Thyroid gland (tissue), 4 donors: ENCODE results near the gene PTPRT. TPM values are rescaled to one million over a fixed set of nuclear protein-coding genes. Genes with fewer than 3 reads are reported as not detected.

Experiments used
- DNase-seq, 2 donors: peaks; one replicate each; pipeline ENCODE4 v3.0.0-alpha.2; 2019
- H3K27ac ChIP-seq, 3 donors: fragments of 200-600 bp; sonication (generic); 1 replicate in 2 of 3; 2 replicates in 1 of 3; pipeline ENCODE4 v1.5.1; 2016 to 2019; ENCODE audit warnings: mild to moderate bottlenecking in 1 of 3, moderate library complexity in 1 of 3
- H3K27me3 ChIP-seq: fragments of 200-600 bp; sonication (generic); one replicate; pipeline ENCODE4 v1.5.1; 2019
- H3K36me3 ChIP-seq, 2 donors: fragments of 200-600 bp; sonication (generic); one replicate each; pipeline ENCODE4 v1.5.1; 2016 to 2019
- H3K4me1 ChIP-seq, 2 donors: fragments of 200-600 bp; sonication (generic); one replicate each; pipeline ENCODE4 v1.5.1; 2017 to 2019
- H3K4me3 ChIP-seq, 3 donors: fragments of 200-600 bp; sonication (generic); replicated peaks in 1 of 3; 1 replicate in 2 of 3; 2 replicates in 1 of 3; pipeline ENCODE4 v1.5.1; 2016; ENCODE audit warnings: mild to moderate bottlenecking in 1 of 3
- H3K9me3 ChIP-seq: fragments of 200-600 bp; sonication (generic); one replicate; pipeline ENCODE4 v1.5.1; 2017
- POLR2A ChIP-seq, 2 donors: fragments of 450-650 bp; IDR thresholded peaks; one replicate each; pipeline ENCODE4 v1.6.1; 2017; ENCODE audit warnings: antibody characterized with exemption in 2 of 2, mild to moderate bottlenecking in 2 of 2, moderate library complexity in 1 of 2
- WGBS, 2 donors: methylation state at CpG; one replicate each; pipeline ENCODE4 v1.1.5; 2017; 5-methylcytosine and 5-hydroxymethylcytosine counted together
- intact Hi-C: fragments of 100-400 bp; cut with DNase I; formaldehyde crosslinking; loops from one replicate; pipeline ENCODE4 v1.15.1; 2023
- total RNA-seq, 4 donors: library from RNA; depleted of rRNA; stranded (reverse); fragments of >200 nt; gene quantifications; one replicate each; pipeline ENCODE4 v1.2.3, GENCODE V29; 2016
- TF ChIP-seq, protein P1 (sequence below), 6 experiments: fragments of 200-600 bp in 3 of 6; fragments of 450-650 bp in 3 of 6; sonication (generic) in 3 of 6; IDR thresholded peaks; one replicate each; pipeline ENCODE4 v1.5.1; 2016 to 2019; ENCODE audit warnings: antibody characterized with exemption in 6 of 6, mild to moderate bottlenecking in 2 of 6, inconsistent platforms in 1 of 6, moderate library complexity in 1 of 6

PTPRT gene
- total RNA-seq, 4 donors from 2014 or later: 0.11 to 0.15 TPM; not detected in 2

- TF ChIP-seq POLR2A (IDR thresholded peaks at IDR 0.05): no peak
- TF ChIP-seq, protein P1, sequence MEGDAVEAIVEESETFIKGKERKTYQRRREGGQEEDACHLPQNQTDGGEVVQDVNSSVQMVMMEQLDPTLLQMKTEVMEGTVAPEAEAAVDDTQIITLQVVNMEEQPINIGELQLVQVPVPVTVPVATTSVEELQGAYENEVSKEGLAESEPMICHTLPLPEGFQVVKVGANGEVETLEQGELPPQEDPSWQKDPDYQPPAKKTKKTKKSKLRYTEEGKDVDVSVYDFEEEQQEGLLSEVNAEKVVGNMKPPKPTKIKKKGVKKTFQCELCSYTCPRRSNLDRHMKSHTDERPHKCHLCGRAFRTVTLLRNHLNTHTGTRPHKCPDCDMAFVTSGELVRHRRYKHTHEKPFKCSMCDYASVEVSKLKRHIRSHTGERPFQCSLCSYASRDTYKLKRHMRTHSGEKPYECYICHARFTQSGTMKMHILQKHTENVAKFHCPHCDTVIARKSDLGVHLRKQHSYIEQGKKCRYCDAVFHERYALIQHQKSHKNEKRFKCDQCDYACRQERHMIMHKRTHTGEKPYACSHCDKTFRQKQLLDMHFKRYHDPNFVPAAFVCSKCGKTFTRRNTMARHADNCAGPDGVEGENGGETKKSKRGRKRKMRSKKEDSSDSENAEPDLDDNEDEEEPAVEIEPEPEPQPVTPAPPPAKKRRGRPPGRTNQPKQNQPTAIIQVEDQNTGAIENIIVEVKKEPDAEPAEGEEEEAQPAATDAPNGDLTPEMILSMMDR (IDR thresholded peaks at IDR 0.05): no peak
- H3K27ac ChIP-seq: no peak overlapping the region
- 61 to 66% methylated on average over 9 of the region's 9 CpGs for WGBS, 2 donors
- no peaks in the 10 kb centered on the region for H3K4me1 ChIP-seq
- no peaks in the 10 kb centered on the region for H3K9me3 ChIP-seq
- intact Hi-C loops: no loop called here
- DNase-seq: peak in 1 of 2 donors; percentile 1
- H3K4me3 ChIP-seq: no peak overlapping the region
- no peaks in the 10 kb centered on the region for H3K36me3 ChIP-seq
- no peaks in the 10 kb centered on the region for H3K27me3 ChIP-seq
These were observed 985.5 kb downstream of the PTPRT start for GRCh38 chr20:42204109-42204660.

DNA sequence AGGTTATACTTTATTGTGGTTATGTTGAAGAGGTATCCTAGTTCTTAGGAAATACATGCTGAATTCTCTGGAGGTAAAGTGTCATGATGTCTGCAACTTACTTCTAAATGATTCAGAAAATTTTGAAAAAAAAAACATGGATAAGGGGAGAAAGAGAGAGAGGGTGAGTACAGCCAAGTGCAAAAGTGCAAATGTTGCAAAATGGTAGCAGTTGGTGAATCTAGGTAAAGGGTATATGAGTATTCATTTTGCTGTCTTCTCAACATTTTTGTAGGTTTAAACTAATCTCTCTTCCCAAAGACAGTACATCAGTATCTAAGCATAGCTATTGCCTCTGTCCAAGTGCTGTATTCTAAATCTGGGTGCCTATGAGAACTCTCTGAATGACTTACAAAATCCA lies 992.1 kb downstream of the PTPRT start:
- Histone ChIP-seq H3K4me1 (no peaks in the 10 kb centered on the region), H3K27ac (no peak overlapping the region), H3K9me3 (no peaks in the 10 kb centered on the region), H3K4me3 (no peak overlapping the region), H3K27me3 (no peaks in the 10 kb centered on the region), H3K36me3 (no peaks in the 10 kb centered on the region)
- no peak for DNase-seq
- intact Hi-C loops: no loop called here
- TF ChIP-seq, protein P1 (IDR thresholded peaks at IDR 0.05): no peak
- no peak for TF ChIP-seq POLR2A (IDR thresholded peaks at IDR 0.05)

DNA sequence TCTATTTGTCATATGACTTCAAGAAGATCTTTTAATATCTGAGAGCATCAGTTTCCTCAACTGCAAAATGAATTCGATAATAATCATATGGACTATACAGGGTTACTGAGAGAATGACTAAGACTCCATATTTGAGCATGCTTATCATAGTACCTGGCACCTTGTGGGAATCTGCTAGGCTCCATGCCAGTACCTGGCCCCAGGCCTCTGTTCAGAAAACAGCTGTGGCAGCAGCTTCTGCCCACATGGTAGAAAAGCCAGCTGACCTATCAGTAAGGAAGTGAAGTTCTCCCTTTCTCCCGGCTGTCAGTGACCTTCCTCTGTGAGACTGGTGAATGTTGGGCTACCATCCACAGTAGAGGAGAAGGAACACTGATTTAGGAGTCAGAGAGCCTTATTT lies 996.6 kb downstream of the PTPRT start:
- no peaks in the 10 kb centered on the region for H3K9me3 ChIP-seq
- TF ChIP-seq POLR2A (IDR thresholded peaks at IDR 0.05): no peak
- TF ChIP-seq, protein P1 (IDR thresholded peaks at IDR 0.05): no peak
- no peaks in the 10 kb centered on the region for H3K4me1 ChIP-seq
- no peaks in the 10 kb centered on the region for H3K27me3 ChIP-seq
- no peak overlapping the region for H3K4me3 ChIP-seq
- intact Hi-C loops: no loop called here
- 78 to 80% methylated on average over 2 of the region's 2 CpGs for WGBS, 2 donors
- no peak overlapping the region for H3K27ac ChIP-seq
- no peaks in the 10 kb centered on the region for H3K36me3 ChIP-seq
- no peak for DNase-seq

GRCh38 chr20:42192321-42192720 lies 997.4 kb downstream of the PTPRT start:
- Histone ChIP-seq H3K4me3 (no peak overlapping the region), H3K27ac (no peak overlapping the region), H3K4me1 (no peaks in the 10 kb centered on the region), H3K27me3 (no peaks in the 10 kb centered on the region), H3K9me3 (no peaks in the 10 kb centered on the region), H3K36me3 (no peaks in the 10 kb centered on the region)
- intact Hi-C loops: no loop called here
- WGBS, 2 donors: 23 to 40% methylated on average over 2 of the region's 2 CpGs
- DNase-seq: no peak
- no peak for TF ChIP-seq POLR2A (IDR thresholded peaks at IDR 0.05)
- TF ChIP-seq, protein P1 (IDR thresholded peaks at IDR 0.05): no peak

GRCh38 chr20:42191140-42191860 lies 998.4 kb downstream of the PTPRT start:
- no peak overlapping the region for H3K4me3 ChIP-seq
- H3K4me1 ChIP-seq: no peaks in the 10 kb centered on the region
- WGBS, 2 donors: 59 to 61% methylated on average over 4 of the region's 4 CpGs
- no peaks in the 10 kb centered on the region for H3K9me3 ChIP-seq
- no peak for DNase-seq
- TF ChIP-seq, protein P1 (IDR thresholded peaks at IDR 0.05): no peak
- TF ChIP-seq POLR2A (IDR thresholded peaks at IDR 0.05): no peak
- no peak overlapping the region for H3K27ac ChIP-seq
- H3K27me3 ChIP-seq: no peaks in the 10 kb centered on the region
- H3K36me3 ChIP-seq: no peaks in the 10 kb centered on the region
- intact Hi-C loops: no loop called here
